ENCODE results near the gene PIGU. TPM values are rescaled to one million over a fixed set of nuclear protein-coding genes. Genes with fewer than 3 reads are reported as not detected.

Gene PIGU
- total RNA-seq, 1 donor = 13.0 TPM

- no peak overlapping the region for H3K4me3 ChIP-seq (ENCODE audit: low read depth, low read length)
- no peak for DNase-seq (ENCODE audit: low read depth)
- TF ChIP-seq CTCF (IDR thresholded peaks at IDR 0.05; ENCODE audit: insufficient read depth, low read depth, low read length) = no peak
Measured at GRCh38 chr20:34535301-34535840, 141.5 kb downstream of the PIGU start.

GRCh38 chr20:34534391-34535165 is 142.3 kb downstream of the PIGU start:
- TF ChIP-seq CTCF (IDR thresholded peaks at IDR 0.05; ENCODE audit: insufficient read depth, low read depth, low read length) = no peak
- no peak for DNase-seq (ENCODE audit: low read depth)
- no peak overlapping the region for H3K4me3 ChIP-seq (ENCODE audit: low read depth, low read length)

GRCh38 chr20:34532756-34533155 is 144.1 kb downstream of the PIGU start:
- no peak for DNase-seq (ENCODE audit: low read depth)
- TF ChIP-seq CTCF (IDR thresholded peaks at IDR 0.05; ENCODE audit: insufficient read depth, low read depth, low read length) = no peak
- H3K4me3 ChIP-seq (ENCODE audit: low read depth, low read length) = no peak overlapping the region

- no peak for DNase-seq (ENCODE audit: low read depth)
- H3K4me3 ChIP-seq (ENCODE audit: low read depth, low read length) = no peak overlapping the region
- no peak for TF ChIP-seq CTCF (IDR thresholded peaks at IDR 0.05; ENCODE audit: insufficient read depth, low read depth, low read length)
Measured at GRCh38 chr20:34532320-34532719, 144.6 kb downstream of the PIGU start.

GRCh38 chr20:34531608-34532265 is 145.2 kb downstream of the PIGU start:
- TF ChIP-seq CTCF (IDR thresholded peaks at IDR 0.05; ENCODE audit: insufficient read depth, low read depth, low read length) = no peak
- no peak overlapping the region for H3K4me3 ChIP-seq (ENCODE audit: low read depth, low read length)
- no peak for DNase-seq (ENCODE audit: low read depth)

- no peak for TF ChIP-seq CTCF (IDR thresholded peaks at IDR 0.05; ENCODE audit: insufficient read depth, low read depth, low read length)
- H3K4me3 ChIP-seq (ENCODE audit: low read depth, low read length) = no peak overlapping the region
- no peak for DNase-seq (ENCODE audit: low read depth)
Measured at GRCh38 chr20:34530342-34530741, 146.6 kb downstream of the PIGU start.

Measured in fibroblast of villous mesenchyme (primary cell).